ENCODE results near the gene DBF4B. TPM values are rescaled to one million over a fixed set of nuclear protein-coding genes. Genes with fewer than 3 reads are reported as not detected.

Gene DBF4B
- total RNA-seq, 3 donors from 2014 or later (not counting 1 experiment from before 2014, with no cell fraction given) = 3.0 to 4.1 (median 4.1) TPM

Other genes starting within 250 kb of the DBF4B start
- 100 to 1,000 TPM; 104 to 111 (median 109) TPM for gene GPATCH8, start 205.3 kb upstream of the DBF4B start, total RNA-seq
- gene FZD2, start 151.2 kb upstream of the DBF4B start, total RNA-seq = under 1 TPM; 0.27 to 0.55 (median 0.33) TPM
- not detected for gene MEIOC, start 52.2 kb upstream of the DBF4B start, total RNA-seq
- 10 to 100 TPM; 20.2 to 26.9 (median 23.7) TPM for gene CCDC43, start 18.9 kb upstream of the DBF4B start, total RNA-seq
- under 1 TPM; 0.18 to 0.28 (median 0.28) TPM for gene ADAM11, start 50.3 kb downstream of the DBF4B start, total RNA-seq
- gene GJC1, start 121.6 kb downstream of the DBF4B start, total RNA-seq = under 1 TPM in 1 of 3 donors, not detected in 2; 0.16 TPM
- not detected for gene HIGD1B, start 139.2 kb downstream of the DBF4B start, total RNA-seq
- 100 to 1,000 TPM; 135 to 178 (median 164) TPM for gene EFTUD2, start 190.8 kb downstream of the DBF4B start, total RNA-seq
- gene GFAP, start 206.8 kb downstream of the DBF4B start, total RNA-seq = not detected
- 1 to 10 TPM in 2 of 3 donors, under 1 TPM in 1; 0.53 to 1.3 (median 1.1) TPM for gene KIF18B, start 239.1 kb downstream of the DBF4B start, total RNA-seq

All from natural killer cell (primary cell).